CD8-positive, alpha-beta memory T cell (primary cell): ENCODE data around the gene RNF150. TPM values are rescaled to one million over a fixed set of nuclear protein-coding genes. Genes with fewer than 3 reads are reported as not detected.

Experiments
- CTCF ChIA-PET: fragments of 350-600 bp; sonication (Branson Sonifier 250); formaldehyde crosslinking; loops from one replicate; lab custom pipeline; 2021; ENCODE audit warnings: antibody characterized with exemption; lab: Charles Lee
- POLR2A ChIA-PET: fragments of 350-600 bp; sonication (Branson Sonifier 250); formaldehyde crosslinking; loops from one replicate; lab custom pipeline; 2021; ENCODE audit warnings: antibody characterized with exemption; lab: Charles Lee
- DNase-seq, 5 donors: peaks; one replicate each; pipeline versions ENCODE4 v3.0.0 to v3.0.0-alpha.2; 2020 to 2022; ENCODE audit warnings: mixed read lengths in 1 of 5
- H3K27ac ChIP-seq: one replicate; pipeline ENCODE4 v1.7.0; 2013; ENCODE audit warnings: low read depth, mild to moderate bottlenecking, low read length, moderate library complexity
- H3K27me3 ChIP-seq: 2 replicates; pipeline ENCODE4 v1.7.0; 2013; ENCODE audit warnings: low read length, mild to moderate bottlenecking; ENCODE audit not compliant: insufficient read depth, poor library complexity, severe bottlenecking
- H3K36me3 ChIP-seq: 2 replicates; pipeline ENCODE4 v1.7.0; 2013; ENCODE audit warnings: mild to moderate bottlenecking, low read length, moderate library complexity; ENCODE audit not compliant: insufficient read depth
- H3K4me1 ChIP-seq: 2 replicates; pipeline ENCODE4 v1.7.0; 2013; ENCODE audit warnings: mild to moderate bottlenecking, low read length, moderate library complexity; ENCODE audit not compliant: insufficient read depth
- H3K4me3 ChIP-seq: 2 replicates; pipeline ENCODE4 v1.7.0; 2013; ENCODE audit warnings: mild to moderate bottlenecking, low read length
- H3K9me3 ChIP-seq: 2 replicates; pipeline ENCODE4 v1.7.0; 2013; ENCODE audit warnings: mild to moderate bottlenecking, low read length
- H3K27ac Mint-ChIP-seq, 8 donors: one replicate each; pipeline ENCODE4 v1.8.0; 2020 to 2021; ENCODE audit warnings: mixed read lengths in 8 of 8, mild to moderate bottlenecking in 6 of 8, inconsistent platforms in 3 of 8, moderate library complexity in 3 of 8
- H3K27me3 Mint-ChIP-seq, 2 donors: one replicate each; pipeline ENCODE4 v1.8.0; 2020 to 2021; ENCODE audit warnings: mixed read lengths in 2 of 2, mild to moderate bottlenecking in 1 of 2, moderate library complexity in 1 of 2
- H3K36me3 Mint-ChIP-seq, 3 donors: one replicate each; pipeline ENCODE4 v1.8.0; 2020 to 2021; ENCODE audit warnings: mixed read lengths in 3 of 3, inconsistent platforms in 1 of 3, mild to moderate bottlenecking in 1 of 3
- H3K4me1 Mint-ChIP-seq, 3 donors: one replicate each; pipeline ENCODE4 v1.8.0; 2020 to 2021; ENCODE audit warnings: mixed read lengths in 3 of 3, inconsistent platforms in 1 of 3, mild to moderate bottlenecking in 1 of 3
- H3K4me3 Mint-ChIP-seq, 7 donors: one replicate each; pipeline ENCODE4 v1.8.0; 2020 to 2021; ENCODE audit warnings: mixed read lengths in 7 of 7, mild to moderate bottlenecking in 6 of 7, moderate library complexity in 4 of 7, inconsistent platforms in 2 of 7
- H3K9me3 Mint-ChIP-seq, 5 donors: one replicate each; pipeline ENCODE4 v1.8.0; 2020 to 2022; ENCODE audit warnings: mixed read lengths in 5 of 5, mild to moderate bottlenecking in 3 of 5, moderate library complexity in 2 of 5, inconsistent platforms in 1 of 5
- polyA plus RNA-seq: library from polyadenylated mRNA; unstranded; fragments of 300-500 nt; fragmentation: Illumina TruSeq; gene quantifications from one replicate; pipeline ENCODE4 v1.2.3, GENCODE V29; 2021
- total RNA-seq, 2 experiments: library from RNA; stranded (reverse); gene quantifications; one replicate each; pipeline ENCODE4 v1.2.3, GENCODE V29; 2021

Gene RNF150
- total and polyA plus RNA-seq, 3 experiments from 2014 or later, result not detected

GRCh38 chr4:140904904-140905303 lies 228.4 kb downstream of the RNF150 start:
- no peaks in the 10 kb centered on the region for H3K9me3 ChIP-seq
- H3K4me1 ChIP-seq, result no peaks in the 10 kb centered on the region
- H3K27me3 Mint-ChIP-seq, result no peaks in the 10 kb centered on the region
- H3K36me3 ChIP-seq, result no peaks in the 10 kb centered on the region
- no peak overlapping the region for H3K27ac ChIP-seq
- H3K4me3 ChIP-seq, result no peak overlapping the region
- ChIA-PET POLR2A (no interaction called here), CTCF (no interaction called here)
- no peaks in the 10 kb centered on the region for H3K4me1 Mint-ChIP-seq
- no peak for DNase-seq
- H3K27ac Mint-ChIP-seq, result no peak overlapping the region
- no peaks in the 10 kb centered on the region for H3K9me3 Mint-ChIP-seq
- H3K27me3 ChIP-seq, result no peaks in the 10 kb centered on the region
- no peaks in the 10 kb centered on the region for H3K36me3 Mint-ChIP-seq
- H3K4me3 Mint-ChIP-seq, result no peak overlapping the region

GRCh38 chr4:140903522-140904475 lies 229.5 kb downstream of the RNF150 start:
- H3K27ac Mint-ChIP-seq, result no peak overlapping the region
- DNase-seq, result no peak
- no peak overlapping the region for H3K4me3 Mint-ChIP-seq
- H3K9me3 Mint-ChIP-seq, result no peaks in the 10 kb centered on the region
- POLR2A ChIA-PET, result no interaction called here
- Histone ChIP-seq H3K27ac (no peak overlapping the region), H3K27me3 (no peaks in the 10 kb centered on the region), H3K9me3 (no peaks in the 10 kb centered on the region), H3K36me3 (no peaks in the 10 kb centered on the region), H3K4me1 (no peaks in the 10 kb centered on the region), H3K4me3 (no peak overlapping the region)
- no peaks in the 10 kb centered on the region for H3K36me3 Mint-ChIP-seq
- CTCF ChIA-PET, result no interaction called here
- no peaks in the 10 kb centered on the region for H3K4me1 Mint-ChIP-seq
- H3K27me3 Mint-ChIP-seq, result no peaks in the 10 kb centered on the region

DNA sequence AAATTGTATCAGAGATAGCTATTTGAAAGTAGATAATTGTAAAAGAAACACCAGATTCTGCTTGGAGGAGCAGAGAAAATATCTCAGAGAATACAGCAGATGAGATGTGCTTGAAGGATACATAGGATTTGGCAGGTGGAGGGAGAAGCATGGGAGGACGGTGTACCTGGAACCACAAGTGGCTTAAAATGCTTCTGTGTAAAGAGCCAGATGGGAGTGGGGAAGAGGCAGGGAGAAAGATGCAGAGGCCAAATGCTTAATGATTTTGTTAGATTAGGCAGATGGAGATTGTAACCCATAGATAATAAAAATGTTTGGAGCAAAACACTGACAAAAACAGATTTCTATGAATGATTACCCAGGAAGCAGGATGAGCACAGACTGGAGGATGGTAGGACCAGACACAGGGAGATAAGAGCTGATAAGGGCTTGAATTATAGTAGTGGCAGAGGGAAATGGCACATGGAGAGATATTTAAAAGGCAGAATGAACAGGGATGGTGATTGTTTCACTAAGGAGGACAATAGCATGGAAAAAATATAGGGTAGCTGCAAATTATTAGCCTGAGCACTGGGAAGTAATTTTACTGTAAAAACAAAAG lies 231.4 kb downstream of the RNF150 start:
- H3K9me3 ChIP-seq, result no peaks in the 10 kb centered on the region
- Mint-ChIP-seq H3K9me3 (no peaks in the 10 kb centered on the region), H3K4me3 (no peak overlapping the region), H3K36me3 (no peaks in the 10 kb centered on the region), H3K4me1 (no peaks in the 10 kb centered on the region), H3K27ac (no peak overlapping the region), H3K27me3 (no peaks in the 10 kb centered on the region)
- ChIA-PET POLR2A (no interaction called here), CTCF (no interaction called here)
- H3K4me1 ChIP-seq, result no peaks in the 10 kb centered on the region
- no peak overlapping the region for H3K4me3 ChIP-seq
- no peak for DNase-seq
- no peak overlapping the region for H3K27ac ChIP-seq
- H3K36me3 ChIP-seq, result no peaks in the 10 kb centered on the region
- H3K27me3 ChIP-seq, result no peaks in the 10 kb centered on the region

DNA sequence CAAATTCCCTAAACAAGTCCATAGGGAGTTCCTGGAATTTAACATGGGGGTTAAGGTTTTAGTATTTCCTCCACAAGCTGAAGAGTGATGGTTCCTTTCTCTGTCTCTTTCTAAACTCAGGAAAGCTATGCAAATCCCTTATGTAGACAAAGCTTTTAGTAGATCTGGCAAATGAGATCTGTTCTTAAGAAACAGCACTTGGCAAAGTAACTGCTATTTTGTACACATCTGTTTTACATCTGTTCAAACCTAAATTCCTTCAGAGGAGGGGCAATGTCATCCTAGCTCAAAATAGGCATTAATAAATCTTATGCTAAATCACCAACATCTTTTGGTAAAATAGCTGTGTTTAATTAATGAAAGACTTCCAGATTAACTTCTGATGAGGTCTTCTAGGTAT lies 239.3 kb downstream of the RNF150 start:
- H3K36me3 Mint-ChIP-seq, result no peaks in the 10 kb centered on the region
- H3K27ac ChIP-seq, result no peak overlapping the region

GRCh38 chr4:140888054-140888453 lies 245.2 kb downstream of the RNF150 start:
- H3K4me1 ChIP-seq, result no peaks in the 10 kb centered on the region
- no peaks in the 10 kb centered on the region for H3K9me3 ChIP-seq
- no peak for DNase-seq
- no peaks in the 10 kb centered on the region for H3K27me3 ChIP-seq
- ChIA-PET POLR2A (no interaction called here), CTCF (interaction anchor here (0.7 kb wide), 1 partner anchor 21 kb away, joined by 3 read pairs; no protein-coding TSS in a partner anchor)
- no peaks in the 10 kb centered on the region for H3K36me3 ChIP-seq
- Mint-ChIP-seq H3K9me3 (peaks cover 11 to 16% (median 11%) of the 10 kb centered on the region in 5 donors), H3K4me1 (no peaks in the 10 kb centered on the region), H3K27ac (no peak overlapping the region), H3K36me3 (no peaks in the 10 kb centered on the region), H3K27me3 (peaks cover 0 to 15% of the 10 kb centered on the region in 2 donors), H3K4me3 (no peak overlapping the region)
- H3K4me3 ChIP-seq, result no peak overlapping the region
- no peak overlapping the region for H3K27ac ChIP-seq

More for the DNA sequence above, 239.3 kb downstream of the RNF150 start:
- Mint-ChIP-seq H3K4me1 (no peaks in the 10 kb centered on the region), H3K27ac (no peak overlapping the region), H3K27me3 (peaks cover 0 to 19% of the 10 kb centered on the region in 2 donors), H3K9me3 (no peaks in the 10 kb centered on the region), H3K4me3 (no peak overlapping the region)
- CTCF ChIA-PET, result no interaction called here
- Histone ChIP-seq H3K4me3 (no peak overlapping the region), H3K36me3 (no peaks in the 10 kb centered on the region), H3K27me3 (no peaks in the 10 kb centered on the region), H3K9me3 (no peaks in the 10 kb centered on the region), H3K4me1 (no peaks in the 10 kb centered on the region)
- POLR2A ChIA-PET, result no interaction called here
- no peak for DNase-seq

DNA sequence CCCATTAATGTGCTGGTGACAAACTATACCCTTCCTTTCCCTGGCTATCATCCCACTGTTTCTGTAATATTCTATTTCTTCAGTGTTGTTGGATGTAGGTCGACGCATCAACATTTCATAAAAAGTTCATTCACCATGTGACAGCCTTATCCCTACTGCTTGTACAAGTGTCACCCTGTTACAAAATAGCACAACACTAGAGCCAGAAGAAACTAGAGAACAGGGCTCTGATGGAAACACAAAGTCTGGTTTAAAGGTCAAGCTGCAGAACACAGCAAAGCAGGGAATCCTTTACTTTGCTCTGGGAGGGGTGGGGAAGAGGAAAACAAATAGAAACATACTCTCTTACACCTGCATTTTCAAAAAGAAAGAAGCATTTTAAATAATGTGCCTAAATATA lies 245.8 kb downstream of the RNF150 start:
- no peaks in the 10 kb centered on the region for H3K9me3 ChIP-seq
- no peaks in the 10 kb centered on the region for H3K36me3 ChIP-seq
- Mint-ChIP-seq H3K36me3 (no peaks in the 10 kb centered on the region), H3K27ac (no peak overlapping the region), H3K9me3 (peaks cover 11 to 16% (median 16%) of the 10 kb centered on the region in 5 donors), H3K27me3 (peaks cover 0 to 14% of the 10 kb centered on the region in 2 donors), H3K4me3 (no peak overlapping the region), H3K4me1 (no peaks in the 10 kb centered on the region)
- CTCF ChIA-PET, result no interaction called here
- no peaks in the 10 kb centered on the region for H3K4me1 ChIP-seq
- no peaks in the 10 kb centered on the region for H3K27me3 ChIP-seq
- POLR2A ChIA-PET, result no interaction called here
- H3K27ac ChIP-seq, result no peak overlapping the region
- DNase-seq, result no peak
- no peak overlapping the region for H3K4me3 ChIP-seq

- no peaks in the 10 kb centered on the region for H3K9me3 ChIP-seq
- H3K36me3 Mint-ChIP-seq, result no peaks in the 10 kb centered on the region
- CTCF ChIA-PET, result no interaction called here
- H3K36me3 ChIP-seq, result no peaks in the 10 kb centered on the region
- POLR2A ChIA-PET, result no interaction called here
- peaks cover 14 to 26% (median 18%) of the 10 kb centered on the region in 5 donors for H3K9me3 Mint-ChIP-seq
- no peaks in the 10 kb centered on the region for H3K27me3 ChIP-seq
- no peak overlapping the region for H3K27ac ChIP-seq
- no peaks in the 10 kb centered on the region for H3K4me1 ChIP-seq
- peaks cover 0 to 9% of the 10 kb centered on the region in 2 donors for H3K27me3 Mint-ChIP-seq
- no peak overlapping the region for H3K4me3 ChIP-seq
- no peak for DNase-seq
- no peaks in the 10 kb centered on the region for H3K4me1 Mint-ChIP-seq
- H3K4me3 Mint-ChIP-seq, result no peak overlapping the region
- H3K27ac Mint-ChIP-seq, result no peak overlapping the region
These were observed 248.7 kb downstream of the RNF150 start for GRCh38 chr4:140884431-140885058.

DNA sequence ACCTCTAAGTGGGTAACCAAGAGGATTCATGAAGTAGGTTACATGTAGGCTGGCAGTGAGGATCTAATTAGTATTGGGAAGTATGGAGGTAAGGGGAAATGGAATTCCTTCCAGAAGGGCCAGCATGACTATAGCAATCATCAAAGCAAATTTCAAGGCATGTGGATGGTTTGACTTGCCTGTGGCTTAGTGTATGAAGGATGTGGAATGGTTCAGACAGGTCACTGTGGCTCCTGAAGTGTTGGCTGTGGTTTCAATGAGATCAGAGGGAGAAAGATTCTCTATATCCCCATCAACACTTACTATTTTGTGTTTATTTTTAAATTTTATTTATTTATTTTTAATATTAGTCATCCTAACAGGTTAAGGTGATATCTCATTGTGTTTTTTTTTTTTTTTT lies 255.5 kb downstream of the RNF150 start:
- Histone ChIP-seq H3K27me3 (no peaks in the 10 kb centered on the region), H3K4me3 (no peak overlapping the region), H3K9me3 (no peaks in the 10 kb centered on the region), H3K36me3 (no peaks in the 10 kb centered on the region), H3K4me1 (no peaks in the 10 kb centered on the region), H3K27ac (no peak overlapping the region)
- ChIA-PET CTCF (no interaction called here), POLR2A (no interaction called here)
- H3K27ac Mint-ChIP-seq, result no peak overlapping the region
- H3K27me3 Mint-ChIP-seq, result peaks cover 1 to 2% of the 10 kb centered on the region in 2 donors
- peaks cover 4 to 16% (median 6%) of the 10 kb centered on the region in 5 donors for H3K9me3 Mint-ChIP-seq
- no peaks in the 10 kb centered on the region for H3K36me3 Mint-ChIP-seq
- no peak overlapping the region for H3K4me3 Mint-ChIP-seq
- H3K4me1 Mint-ChIP-seq, result no peaks in the 10 kb centered on the region
- no peak for DNase-seq
